H54 (cell line): Measurements from ENCODE around the gene SEMA3F.
"Not testable (repeated sequence)": the region's sequence is repeated elsewhere in the genome, so short reads cannot be mapped to it uniquely, and the experiment has no call there.

Experiments
- DNase-seq: peaks from one replicate; pipeline ENCODE4 v3.0.0; 2011; ENCODE audit warnings: low spot score, mixed read lengths; ENCODE audit not compliant: insufficient read length
- FAIRE-seq: peaks from 3 replicates; lab custom pipeline; 2011; peaks lifted over from hg19 to GRCh38; lab: Jason Lieb, UNC
- POLR2A ChIP-seq: IDR thresholded peaks from 2 replicates; pipeline ENCODE4 v1.6.1; 2011; ENCODE audit warnings: low read depth, mild to moderate bottlenecking, low read length

The SEMA3F gene

GRCh38 chr3:50218448-50218847 lies 63.3 kb downstream of the SEMA3F start:
- no peak for FAIRE-seq
- TF ChIP-seq POLR2A: no peak
- no peak for DNase-seq

GRCh38 chr3:50219285-50219684 lies 64.2 kb downstream of the SEMA3F start:
- DNase-seq (no peak), FAIRE-seq (no peak)
- TF ChIP-seq POLR2A: no peak

GRCh38 chr3:50220109-50220508 lies 65.0 kb downstream of the SEMA3F start:
- TF ChIP-seq POLR2A: no peak
- no peak for DNase-seq
- no peak for FAIRE-seq

- FAIRE-seq (no peak), DNase-seq (no peak)
- TF ChIP-seq POLR2A: no peak
Observed at GRCh38 chr3:50221051-50221410, 65.9 kb downstream of the SEMA3F start.

- no peak for DNase-seq
- no peak for FAIRE-seq
- no peak for TF ChIP-seq POLR2A
Observed at GRCh38 chr3:50221411-50222168, 66.5 kb downstream of the SEMA3F start.

- DNase-seq: no peak
- TF ChIP-seq POLR2A: no peak
- FAIRE-seq: no peak
Observed at GRCh38 chr3:50222169-50222528, 67.0 kb downstream of the SEMA3F start.

GRCh38 chr3:50224639-50225038 lies 69.5 kb downstream of the SEMA3F start:
- no peak for DNase-seq
- no peak for TF ChIP-seq POLR2A
- no peak for FAIRE-seq

GRCh38 chr3:50226888-50227389 lies 71.8 kb downstream of the SEMA3F start:
- FAIRE-seq (no peak), DNase-seq (peak; percentile 77)
- no peak for TF ChIP-seq POLR2A

- FAIRE-seq: no peak
Observed at GRCh38 chr3:50227390-50228183, 72.5 kb downstream of the SEMA3F start.

GRCh38 chr3:50228184-50228763 lies 73.2 kb downstream of the SEMA3F start:
- not testable (repeated sequence) for FAIRE-seq, DNase-seq

More at GRCh38 chr3:50227390-50228183, 72.5 kb downstream of the SEMA3F start:
- DNase-seq: peak; percentile 95
- peak; percentile 26 for TF ChIP-seq POLR2A

GRCh38 chr3:50229490-50229889 lies 74.4 kb downstream of the SEMA3F start:
- TF ChIP-seq POLR2A: no peak
- FAIRE-seq: no peak

GRCh38 chr3:50230104-50230793 lies 75.1 kb downstream of the SEMA3F start:
- FAIRE-seq (no peak), DNase-seq (no peak)
- TF ChIP-seq POLR2A: no peak

More at GRCh38 chr3:50229490-50229889, 74.4 kb downstream of the SEMA3F start:
- no peak for DNase-seq

GRCh38 chr3:50230794-50231125 lies 75.6 kb downstream of the SEMA3F start:
- FAIRE-seq (no peak), DNase-seq (no peak)
- TF ChIP-seq POLR2A: no peak

GRCh38 chr3:50231581-50231980 lies 76.5 kb downstream of the SEMA3F start:
- no peak for TF ChIP-seq POLR2A
- no peak for FAIRE-seq

More at GRCh38 chr3:50231581-50231980, 76.5 kb downstream of the SEMA3F start:
- no peak for DNase-seq
